Stimulated activated effector memory CD8-positive, alpha-beta T cell treated with anti-CD3 and anti-CD28 coated beads, Interleukin-12 subunit alpha, Interleukin-12 subunit beta, amount 100 ng/mL, for 72 hours (primary cell): ENCODE data around the gene GLIS2.

Experiments
- ATAC-seq: fragments of 150-1000 bp; cut with Tn5 transposase; 2 replicates; pipeline ENCODE4 v1.10.0; 2021
- DNase-seq, 2 donors: peaks; one replicate each; pipeline ENCODE4 v3.0.0; 2021 to 2022; ENCODE audit warnings: low spot score in 2 of 2
- H3K27ac Mint-ChIP-seq: one replicate; pipeline ENCODE4 v1.8.0; 2022; ENCODE audit warnings: mild to moderate bottlenecking, mixed read lengths
- H3K36me3 Mint-ChIP-seq: one replicate; pipeline ENCODE4 v1.8.0; 2022; ENCODE audit warnings: mild to moderate bottlenecking, mixed read lengths
- H3K4me1 Mint-ChIP-seq: one replicate; pipeline ENCODE4 v1.8.0; 2022; ENCODE audit warnings: mixed read lengths
- H3K4me3 Mint-ChIP-seq: one replicate; pipeline ENCODE4 v1.8.0; 2022; ENCODE audit warnings: mild to moderate bottlenecking, mixed read lengths
- H3K9me3 Mint-ChIP-seq: one replicate; pipeline ENCODE4 v1.8.0; 2022; ENCODE audit warnings: mixed read lengths

The GLIS2 gene

DNA sequence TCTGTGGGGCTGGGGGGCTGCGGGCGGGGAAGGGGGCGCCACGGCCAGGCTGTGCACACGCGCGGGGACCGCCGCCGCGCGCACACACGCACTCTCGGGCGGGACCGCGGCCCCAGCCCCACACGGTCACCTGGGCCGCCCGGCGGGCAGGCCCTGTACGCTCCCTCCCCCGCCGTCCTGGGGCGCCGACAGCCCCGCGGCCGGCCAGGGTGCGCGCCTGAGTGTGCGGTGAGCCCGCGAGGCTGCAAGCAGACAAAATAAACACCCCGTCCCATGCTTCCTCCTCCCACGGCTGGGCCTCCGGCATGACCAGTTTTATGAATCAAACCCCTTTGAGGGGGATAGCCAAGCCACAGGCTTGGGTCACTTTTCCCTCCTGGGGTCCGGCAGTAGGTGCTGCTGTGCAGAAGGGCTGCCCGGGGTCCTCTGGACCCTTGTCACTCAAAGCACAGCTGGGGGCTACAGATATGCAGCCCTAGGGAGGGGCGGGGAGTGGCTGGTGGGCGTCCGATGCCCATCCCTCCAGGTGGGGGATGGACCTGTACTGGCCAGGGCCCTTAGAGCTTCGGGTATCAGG lies 56.2 kb downstream of the GLIS2 start:
- Mint-ChIP-seq H3K27ac (no peak overlapping the region), H3K4me1 (peaks cover 43% of the 10 kb centered on the region), H3K9me3 (no peaks in the 10 kb centered on the region), H3K36me3 (peaks cover 22% of the 10 kb centered on the region), H3K4me3 (peak overlapping the region; percentile 66)
- peak; percentile 23 to 60 for DNase-seq
- peak; percentile 69 for ATAC-seq

GRCh38 chr16:4372578-4373355 lies 56.9 kb downstream of the GLIS2 start:
- Mint-ChIP-seq H3K4me1 (peaks cover 40% of the 10 kb centered on the region), H3K36me3 (peaks cover 16% of the 10 kb centered on the region), H3K27ac (no peak overlapping the region), H3K9me3 (no peaks in the 10 kb centered on the region), H3K4me3 (peak overlapping the region; percentile 66)
- no peak for ATAC-seq
- no peak for DNase-seq

DNA sequence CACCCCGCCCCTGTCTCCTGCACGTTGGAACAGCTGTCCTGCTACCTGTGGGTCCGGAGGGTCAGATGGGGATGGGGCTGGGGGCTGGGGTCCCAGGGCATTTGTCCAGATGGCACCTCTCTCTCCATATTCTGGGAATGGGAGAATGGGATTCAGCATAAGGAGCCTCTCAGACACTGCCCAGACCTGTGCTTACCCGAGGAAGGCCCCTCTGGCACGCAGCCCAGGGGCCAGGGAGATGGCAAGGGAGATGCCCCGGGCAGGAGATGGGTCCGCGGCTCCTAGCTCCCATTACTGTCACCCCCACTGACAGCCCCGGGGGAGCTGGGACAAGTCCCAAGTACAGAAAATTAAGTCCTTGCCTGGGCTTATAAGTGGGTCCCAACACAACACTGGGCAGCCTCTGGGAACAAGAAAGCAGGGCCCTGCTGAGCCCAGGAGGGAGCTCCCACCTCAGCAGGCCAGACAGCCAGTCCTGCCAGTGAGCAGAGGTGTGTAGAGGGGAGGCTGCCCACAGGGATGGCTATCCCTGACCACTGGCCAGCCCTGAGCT lies 57.6 kb downstream of the GLIS2 start:
- Mint-ChIP-seq H3K9me3 (no peaks in the 10 kb centered on the region), H3K36me3 (peaks cover 9% of the 10 kb centered on the region), H3K27ac (no peak overlapping the region), H3K4me3 (no peak overlapping the region), H3K4me1 (peaks cover 45% of the 10 kb centered on the region)
- no peak for ATAC-seq
- DNase-seq, result no peak

GRCh38 chr16:4373909-4374742 lies 58.3 kb downstream of the GLIS2 start:
- no peak for DNase-seq
- H3K4me3 Mint-ChIP-seq, result no peak overlapping the region

DNA sequence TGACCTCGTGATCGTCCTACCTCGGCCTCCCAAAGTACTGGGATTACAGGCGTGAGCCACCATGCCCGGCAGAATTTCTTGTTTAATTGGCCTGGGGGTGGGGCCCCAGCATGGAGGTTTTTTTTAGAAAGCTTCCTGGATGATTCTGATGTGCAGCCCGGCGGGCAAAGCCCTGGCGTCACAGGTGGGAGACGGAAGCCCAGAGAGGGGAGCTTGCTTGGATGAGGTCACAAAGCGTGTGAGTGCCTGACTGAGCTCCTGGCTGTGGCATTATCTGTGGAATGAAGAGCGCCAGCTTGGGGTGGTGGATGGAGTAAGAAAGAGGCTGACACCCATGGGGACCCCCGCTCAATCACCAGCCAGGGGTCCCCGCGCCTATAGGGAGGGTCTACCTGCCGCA lies 59.9 kb downstream of the GLIS2 start:
- peaks cover 37% of the 10 kb centered on the region for H3K4me1 Mint-ChIP-seq
- ATAC-seq (no peak), DNase-seq (no peak)
- no peaks in the 10 kb centered on the region for H3K9me3 Mint-ChIP-seq
- H3K36me3 Mint-ChIP-seq, result peaks cover 16% of the 10 kb centered on the region
- H3K4me3 Mint-ChIP-seq, result no peak overlapping the region
- H3K27ac Mint-ChIP-seq, result peak overlapping the region; percentile 60

More at GRCh38 chr16:4373909-4374742, 58.3 kb downstream of the GLIS2 start:
- Mint-ChIP-seq H3K27ac (peak overlapping the region; percentile 60), H3K9me3 (no peaks in the 10 kb centered on the region), H3K4me1 (peaks cover 43% of the 10 kb centered on the region), H3K36me3 (peaks cover 7% of the 10 kb centered on the region)
- ATAC-seq, result no peak

- DNase-seq (no peak), ATAC-seq (no peak)
- H3K36me3 Mint-ChIP-seq, result peaks cover 22% of the 10 kb centered on the region
- no peak overlapping the region for H3K27ac Mint-ChIP-seq
- no peak overlapping the region for H3K4me3 Mint-ChIP-seq
- H3K4me1 Mint-ChIP-seq, result peaks cover 37% of the 10 kb centered on the region
- no peaks in the 10 kb centered on the region for H3K9me3 Mint-ChIP-seq
These were observed 60.4 kb downstream of the GLIS2 start for GRCh38 chr16:4376126-4376892.

DNA sequence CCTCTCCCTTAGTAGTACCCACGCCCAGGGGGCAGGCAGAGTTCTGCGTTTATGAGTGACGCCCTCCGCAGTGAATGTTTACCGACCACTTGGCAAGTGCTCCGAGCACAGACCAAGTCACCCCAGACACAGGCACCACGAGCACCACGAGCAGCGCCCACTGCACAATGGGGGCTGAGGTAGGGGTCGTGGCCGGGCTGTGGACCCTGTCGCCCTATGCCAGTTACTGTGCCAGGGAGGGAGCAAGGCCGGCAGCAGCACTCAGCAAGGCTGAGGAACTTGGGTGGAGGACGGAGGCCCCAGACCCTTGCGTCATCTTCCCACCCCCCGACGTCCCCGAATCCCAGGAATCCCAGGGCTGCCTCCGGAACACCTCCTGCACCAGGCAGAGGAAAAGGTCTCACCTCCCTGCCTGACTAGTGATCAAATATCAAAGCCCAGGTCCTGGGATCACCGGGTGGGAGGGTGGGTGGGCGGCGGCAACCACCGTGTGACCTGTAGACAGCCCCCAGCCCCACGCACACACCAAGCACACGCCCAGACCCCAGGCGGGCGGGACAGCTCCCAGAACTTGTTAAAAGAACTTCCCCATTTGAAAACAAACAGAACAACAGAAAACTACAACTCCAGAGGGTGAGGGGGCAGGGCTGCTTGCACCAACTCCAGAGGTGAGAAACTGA lies 61.2 kb downstream of the GLIS2 start:
- ATAC-seq (no peak), DNase-seq (no peak)
- Mint-ChIP-seq H3K4me3 (no peak overlapping the region), H3K27ac (peak overlapping the region; percentile 61), H3K4me1 (peaks cover 37% of the 10 kb centered on the region), H3K36me3 (peaks cover 27% of the 10 kb centered on the region), H3K9me3 (no peaks in the 10 kb centered on the region)

GRCh38 chr16:4377573-4378154 lies 61.8 kb downstream of the GLIS2 start:
- peaks cover 31% of the 10 kb centered on the region for H3K4me1 Mint-ChIP-seq
- DNase-seq (no peak), ATAC-seq (no peak)
- H3K4me3 Mint-ChIP-seq, result no peak overlapping the region
- H3K27ac Mint-ChIP-seq, result peak overlapping the region; percentile 61
- H3K36me3 Mint-ChIP-seq, result peaks cover 34% of the 10 kb centered on the region
- H3K9me3 Mint-ChIP-seq, result no peaks in the 10 kb centered on the region

- Mint-ChIP-seq H3K27ac (peak overlapping the region; percentile 61), H3K4me3 (no peak overlapping the region), H3K36me3 (peaks cover 39% of the 10 kb centered on the region), H3K9me3 (no peaks in the 10 kb centered on the region), H3K4me1 (peaks cover 27% of the 10 kb centered on the region)
- no peak for ATAC-seq
- no peak for DNase-seq
These were observed 62.3 kb downstream of the GLIS2 start for GRCh38 chr16:4378161-4378666.

- no peak overlapping the region for H3K27ac Mint-ChIP-seq
These were observed 63.3 kb downstream of the GLIS2 start for GRCh38 chr16:4378999-4379690.

GRCh38 chr16:4380119-4381063 lies 64.5 kb downstream of the GLIS2 start:
- DNase-seq (no peak), ATAC-seq (no peak)
- Mint-ChIP-seq H3K36me3 (peaks cover 47% of the 10 kb centered on the region), H3K4me1 (peaks cover 19% of the 10 kb centered on the region), H3K4me3 (no peak overlapping the region), H3K27ac (peak overlapping the region; percentile 70), H3K9me3 (no peaks in the 10 kb centered on the region)

More at GRCh38 chr16:4378999-4379690, 63.3 kb downstream of the GLIS2 start:
- H3K36me3 Mint-ChIP-seq, result peaks cover 48% of the 10 kb centered on the region
- no peak overlapping the region for H3K4me3 Mint-ChIP-seq
- H3K9me3 Mint-ChIP-seq, result no peaks in the 10 kb centered on the region
- no peak for ATAC-seq
- peaks cover 19% of the 10 kb centered on the region for H3K4me1 Mint-ChIP-seq
- DNase-seq, result no peak

DNA sequence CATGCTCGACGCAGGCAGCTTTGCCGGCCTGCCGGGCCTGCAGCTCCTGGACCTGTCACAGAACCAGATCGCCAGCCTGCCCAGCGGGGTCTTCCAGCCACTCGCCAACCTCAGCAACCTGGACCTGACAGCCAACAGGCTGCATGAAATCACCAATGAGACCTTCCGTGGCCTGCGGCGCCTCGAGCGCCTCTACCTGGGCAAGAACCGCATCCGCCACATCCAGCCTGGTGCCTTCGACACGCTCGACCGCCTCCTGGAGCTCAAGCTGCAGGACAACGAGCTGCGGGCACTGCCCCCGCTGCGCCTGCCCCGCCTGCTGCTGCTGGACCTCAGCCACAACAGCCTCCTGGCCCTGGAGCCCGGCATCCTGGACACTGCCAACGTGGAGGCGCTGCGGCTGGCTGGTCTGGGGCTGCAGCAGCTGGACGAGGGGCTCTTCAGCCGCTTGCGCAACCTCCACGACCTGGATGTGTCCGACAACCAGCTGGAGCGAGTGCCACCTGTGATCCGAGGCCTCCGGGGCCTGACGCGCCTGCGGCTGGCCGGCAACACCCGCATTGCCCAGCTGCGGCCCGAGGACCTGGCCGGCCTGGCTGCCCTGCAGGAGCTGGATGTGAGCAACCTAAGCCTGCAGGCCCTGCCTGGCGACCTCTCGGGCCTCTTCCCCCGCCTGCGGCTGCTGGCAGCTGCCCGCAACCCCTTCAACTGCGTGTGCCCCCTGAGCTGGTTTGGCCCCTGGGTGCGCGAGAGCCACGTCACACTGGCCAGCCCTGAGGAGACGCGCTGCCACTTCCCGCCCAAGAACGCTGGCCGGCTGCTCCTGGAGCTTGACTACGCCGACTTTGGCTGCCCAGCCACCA lies 65.4 kb downstream of the GLIS2 start:
- DNase-seq (no peak), ATAC-seq (no peak)
- peaks cover 54% of the 10 kb centered on the region for H3K36me3 Mint-ChIP-seq
- H3K27ac Mint-ChIP-seq, result no peak overlapping the region
- H3K4me3 Mint-ChIP-seq, result no peak overlapping the region
- no peaks in the 10 kb centered on the region for H3K9me3 Mint-ChIP-seq
- peaks cover 13% of the 10 kb centered on the region for H3K4me1 Mint-ChIP-seq
